GM19328 (cell line): Measurements from ENCODE around the gene MIEF1.

Experiments
- ATAC-seq: cut with Tn5 transposase; IDR thresholded peaks from one replicate; pipeline ENCODE4 v1.9.1; 2021; ENCODE audit warnings: mild to moderate bottlenecking, moderate library complexity; ENCODE audit not compliant: unreplicated experiment

MIEF1 gene

GRCh38 chr22:39527481-39527961 lies 25.4 kb downstream of the MIEF1 start:
- ATAC-seq: no peak

- no peak for ATAC-seq
These were observed 26.1 kb downstream of the MIEF1 start for GRCh38 chr22:39528080-39528661.

- ATAC-seq: no peak
These were observed 26.8 kb downstream of the MIEF1 start for GRCh38 chr22:39528681-39529486.

- ATAC-seq: no peak
These were observed 27.4 kb downstream of the MIEF1 start for GRCh38 chr22:39529487-39529851.

DNA sequence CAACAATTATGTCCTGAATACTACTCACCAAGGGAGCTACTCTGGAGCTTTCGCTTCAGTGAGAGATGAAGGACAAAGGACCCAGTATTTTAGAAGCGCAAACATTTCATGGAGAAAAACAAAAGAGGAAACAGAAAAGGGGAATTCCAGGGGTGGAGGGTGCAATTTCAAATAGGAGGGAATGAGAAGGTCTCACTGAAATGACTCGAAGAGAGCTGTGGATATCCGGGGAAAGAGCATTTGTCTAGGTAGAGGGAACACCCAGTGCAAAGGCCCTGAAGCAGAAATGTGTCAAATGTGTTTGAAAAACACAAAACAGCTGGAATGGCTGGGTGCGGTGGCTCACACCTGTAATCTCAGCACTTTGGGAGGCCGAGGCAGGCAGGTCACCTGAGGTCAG lies 28.0 kb downstream of the MIEF1 start:
- ATAC-seq: no peak

DNA sequence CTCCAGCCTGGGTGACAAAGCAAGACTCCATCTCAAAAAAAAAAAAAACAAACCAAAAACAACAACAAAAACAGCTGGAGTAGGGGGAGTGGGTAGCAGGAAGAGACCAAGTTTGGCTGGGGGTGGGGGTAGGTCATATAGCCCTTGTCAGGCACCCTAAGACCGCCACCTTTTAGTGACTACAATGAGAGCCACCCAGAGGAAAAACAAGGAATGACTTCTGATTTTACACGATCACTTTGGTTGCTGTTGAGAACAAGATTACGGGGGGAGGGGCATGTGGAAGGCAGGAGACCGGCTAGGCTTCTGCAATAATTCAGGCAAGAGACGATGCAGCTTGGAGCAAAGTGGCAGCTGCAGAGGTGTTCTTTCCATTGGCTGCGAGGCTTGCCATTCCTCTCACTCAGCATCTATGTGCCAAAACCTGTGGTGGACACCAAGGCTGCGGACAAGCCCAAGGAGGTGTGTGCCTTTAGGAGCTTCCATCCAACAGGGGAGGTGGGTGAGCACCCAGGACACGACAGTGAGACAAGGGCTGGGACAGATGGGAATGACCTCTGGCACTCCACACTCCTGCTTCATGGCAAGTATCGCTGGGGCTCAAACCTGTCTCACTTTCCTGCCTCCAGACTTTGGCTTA lies 28.7 kb downstream of the MIEF1 start:
- no peak for ATAC-seq

- peak; percentile 76 for ATAC-seq
These were observed 30.4 kb downstream of the MIEF1 start, which contains the start of gene RPS19BP1 for GRCh38 chr22:39532215-39533073. Gene RPS19BP1, minus strand, starts transcription at chr22:39532748. Its CDS starts 10 bp downstream, at chr22:39532738.

GRCh38 chr22:39534092-39534506 lies 32.0 kb downstream of the MIEF1 start:
- no peak for ATAC-seq

- ATAC-seq: no peak
These were observed 32.7 kb downstream of the MIEF1 start for GRCh38 chr22:39534591-39535356.

DNA sequence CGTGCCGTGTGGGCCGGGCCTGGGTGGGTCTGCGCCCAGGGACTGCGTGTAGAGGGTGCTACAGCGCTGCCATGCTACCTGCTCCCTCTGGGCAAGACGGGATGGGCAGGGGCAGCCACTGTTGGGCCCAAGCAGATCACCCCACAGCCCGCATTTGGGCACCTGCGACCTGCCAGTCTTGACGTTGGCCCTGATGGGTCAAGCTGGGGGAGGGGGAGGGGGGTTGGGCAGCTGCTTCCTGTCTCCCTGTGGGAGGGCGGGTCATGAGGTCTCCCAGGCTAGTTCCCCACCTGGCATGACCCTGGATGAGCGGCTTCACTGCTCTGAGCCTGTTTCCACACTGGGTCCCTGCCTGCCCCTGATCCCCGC lies 33.3 kb downstream of the MIEF1 start:
- no peak for ATAC-seq

DNA sequence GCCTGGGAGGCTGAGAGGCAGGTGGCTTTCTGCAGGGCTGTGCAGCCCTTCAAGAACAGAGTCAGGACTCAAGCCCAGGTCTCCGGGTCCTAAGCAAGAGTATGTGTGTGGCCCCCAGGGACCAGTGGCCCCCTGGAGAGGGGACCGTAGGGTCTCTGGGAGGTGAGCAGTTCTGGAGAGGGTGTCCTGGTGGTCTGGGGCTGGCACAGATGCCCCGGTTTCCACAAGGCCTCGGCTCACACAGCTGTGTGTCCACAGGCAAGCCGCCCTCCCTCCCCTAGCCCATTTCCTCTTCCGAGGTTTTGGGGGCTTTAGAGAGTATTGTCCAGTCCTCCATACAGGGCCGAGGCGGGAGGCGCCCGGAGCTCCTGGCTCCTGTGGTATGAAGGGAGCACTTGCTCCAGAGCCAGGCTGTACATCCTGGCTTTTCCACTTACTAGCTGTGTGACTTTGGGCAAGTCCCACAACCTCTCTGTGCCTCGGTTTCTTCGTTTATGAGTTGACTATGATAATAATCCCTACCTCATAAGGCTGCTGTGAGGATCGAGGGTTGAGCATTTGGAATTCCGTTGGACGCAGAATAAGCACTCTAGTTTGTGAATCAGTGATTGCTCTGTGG lies 33.9 kb downstream of the MIEF1 start:
- no peak for ATAC-seq

GRCh38 chr22:39536711-39537110 lies 34.6 kb downstream of the MIEF1 start:
- ATAC-seq: no peak

GRCh38 chr22:39537975-39538374 lies 35.9 kb downstream of the MIEF1 start:
- no peak for ATAC-seq

- no peak for ATAC-seq
These were observed 41.0 kb downstream of the MIEF1 start for GRCh38 chr22:39543095-39543494.

GRCh38 chr22:39545386-39546365 lies 43.6 kb downstream of the MIEF1 start:
- no peak for ATAC-seq

DNA sequence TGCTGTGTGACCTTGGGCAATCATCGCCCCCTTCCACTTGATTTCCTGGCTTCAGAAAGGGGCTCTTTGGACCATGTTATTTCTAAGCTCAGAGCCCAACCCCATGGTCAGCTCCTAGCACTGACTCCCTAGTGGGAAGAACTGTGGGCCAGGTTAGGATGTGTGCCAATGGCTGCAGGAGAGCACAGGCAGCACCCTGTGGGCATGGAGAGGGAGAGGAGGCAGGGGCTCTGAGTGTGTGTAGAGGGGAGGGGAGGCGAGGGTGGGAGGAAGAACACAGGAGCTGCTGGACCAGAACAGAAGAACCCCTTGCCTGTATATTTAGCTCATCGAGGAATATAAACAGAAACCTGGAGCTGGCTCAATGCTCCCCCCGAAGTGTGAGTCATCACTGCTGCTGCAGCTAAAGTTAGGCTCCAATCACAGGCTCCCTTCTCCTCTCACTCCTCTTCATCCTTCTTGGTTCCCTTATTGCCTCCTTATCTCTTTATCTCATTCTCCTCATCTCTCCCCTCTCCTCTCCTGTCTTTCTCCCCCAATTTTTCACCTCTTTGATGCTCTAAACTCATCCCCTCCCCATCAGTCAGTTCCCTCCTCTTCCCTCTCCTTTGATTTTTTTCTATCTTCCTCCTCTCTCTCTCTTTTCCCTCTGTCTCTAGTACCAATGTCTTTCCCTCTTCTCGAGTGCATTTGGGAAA lies 44.9 kb downstream of the MIEF1 start:
- ATAC-seq: no peak

DNA sequence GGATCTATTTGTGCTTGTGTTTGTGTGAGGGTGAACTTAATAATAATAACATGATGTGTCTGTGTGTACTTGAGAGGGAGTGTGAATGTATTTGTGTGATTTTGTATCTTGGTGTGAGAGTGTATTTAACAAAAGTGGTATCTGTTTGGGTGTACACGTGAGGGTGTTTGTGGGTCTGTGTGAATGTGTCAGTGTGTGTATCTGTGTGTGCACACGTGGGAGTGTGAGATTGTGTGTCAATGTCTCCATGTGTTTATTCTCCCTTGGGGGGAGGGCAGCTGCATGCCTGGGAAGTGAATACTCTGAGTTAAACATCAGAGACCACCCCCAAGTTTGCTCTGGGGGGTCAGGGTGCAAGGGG lies 45.5 kb downstream of the MIEF1 start:
- ATAC-seq: no peak

DNA sequence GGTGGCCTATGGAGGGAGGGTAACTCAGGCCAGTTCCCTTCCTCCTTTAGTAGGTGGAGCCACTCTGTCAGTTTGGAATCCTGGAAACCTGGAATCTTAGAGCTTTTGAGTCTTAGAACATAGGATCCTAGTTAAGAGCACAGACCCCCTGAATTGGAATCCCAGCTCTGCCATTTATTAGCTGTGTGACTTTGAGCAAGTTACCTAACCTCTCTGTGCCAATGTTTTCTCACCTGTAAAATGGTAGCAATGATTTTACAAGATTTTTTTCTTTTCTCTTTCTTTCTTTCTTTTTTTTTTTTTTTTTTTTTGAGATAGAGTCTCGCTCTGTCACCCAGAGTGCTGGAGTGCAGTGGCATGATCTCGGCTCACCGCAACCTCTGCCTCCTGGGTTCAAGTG lies 51.3 kb downstream of the MIEF1 start:
- no peak for ATAC-seq
